ENCODE results near the gene FGF11.

GRCh38 chr17:7464081-7464480, 24.8 kb downstream of the FGF11 start:
- TF ChIP-seq EZH2 (IDR thresholded peaks at IDR 0.05; ENCODE audit: insufficient read depth, poor library complexity, severe bottlenecking) (no peak), EZH2phosphoT487 (IDR thresholded peaks at IDR 0.05; ENCODE audit: insufficient read depth, low read depth) (no peak)
